NCI-H69 (cell line): Measurements from ENCODE around the gene SLC10A1.
"Not testable (repeated sequence)": the region's sequence is repeated elsewhere in the genome, so short reads cannot be mapped to it uniquely, and the experiment has no call there.

ENCODE experiments used
- DNase-seq: peaks from one replicate; lab custom pipeline; 2025; lab: John Stamatoyannopoulos, UW

Gene SLC10A1

GRCh38 chr14:69796797-69797500 lies at the start of gene SLC10A1:
TSS of gene SLC10A1 (minus strand) at chr14:69797241. CDS start at chr14:69797155, 86 bp downstream.
- DNase-seq: no peak

- peak; percentile 89 for DNase-seq
Observed at GRCh38 chr14:69845787-69846186, 48.7 kb upstream of the SLC10A1 start.

- DNase-seq: peak; percentile 60
Observed at GRCh38 chr14:69845050-69845581, 48.1 kb upstream of the SLC10A1 start.

GRCh38 chr14:69844171-69844570 lies 47.1 kb upstream of the SLC10A1 start:
- DNase-seq: peak; percentile 51

- peak; percentile 99 for DNase-seq
Observed at GRCh38 chr14:69842686-69843420, 45.8 kb upstream of the SLC10A1 start.

GRCh38 chr14:69841656-69842055 lies 44.6 kb upstream of the SLC10A1 start:
- DNase-seq: peak; percentile 96

- no peak for DNase-seq
Observed at GRCh38 chr14:69839661-69840060, 42.6 kb upstream of the SLC10A1 start.

GRCh38 chr14:69838881-69839416 lies 41.9 kb upstream of the SLC10A1 start:
- DNase-seq: peak; percentile 51

- DNase-seq: no peak
Observed at GRCh38 chr14:69828879-69829278, 31.8 kb upstream of the SLC10A1 start.

- no peak for DNase-seq
Observed at GRCh38 chr14:69828354-69828753, 31.3 kb upstream of the SLC10A1 start.

GRCh38 chr14:69827560-69827959 lies 30.5 kb upstream of the SLC10A1 start:
- DNase-seq: no peak

- no peak for DNase-seq
Observed at GRCh38 chr14:69822456-69822855, 25.4 kb upstream of the SLC10A1 start.

GRCh38 chr14:69820991-69821390 lies 23.9 kb upstream of the SLC10A1 start:
- no peak for DNase-seq

- DNase-seq: no peak
Observed at GRCh38 chr14:69819607-69820006, 22.6 kb upstream of the SLC10A1 start.

GRCh38 chr14:69818758-69819191 lies 21.7 kb upstream of the SLC10A1 start:
- peak; percentile 84 for DNase-seq

- no peak for DNase-seq
Observed at GRCh38 chr14:69816216-69816615, 19.2 kb upstream of the SLC10A1 start.

GRCh38 chr14:69815556-69815955 lies 18.5 kb upstream of the SLC10A1 start:
- no peak for DNase-seq

GRCh38 chr14:69814397-69814796 lies 17.4 kb upstream of the SLC10A1 start:
- no peak for DNase-seq

- not testable (repeated sequence) for DNase-seq
Observed at GRCh38 chr14:69813346-69813745, 16.3 kb upstream of the SLC10A1 start.

- DNase-seq: peak; percentile 78
Observed at GRCh38 chr14:69812711-69813110, 15.7 kb upstream of the SLC10A1 start.

- DNase-seq: no peak
Observed at GRCh38 chr14:69811868-69812252, 14.8 kb upstream of the SLC10A1 start.

- DNase-seq: no peak
Observed at GRCh38 chr14:69811227-69811867, 14.3 kb upstream of the SLC10A1 start.
